Liver (tissue), 2 donors: Measurements from ENCODE around the gene TAF5L.

Experiments used
- GABPA ChIP-seq, 2 donors: IDR thresholded peaks in 1 of 2; conservative IDR thresholded peaks in 1 of 2; 2 replicates each; pipeline ENCODE4 v1.6.1; 2016; ENCODE audit warnings: antibody characterized with exemption in 2 of 2, mild to moderate bottlenecking in 1 of 2, moderate library complexity in 1 of 2
- YY1 ChIP-seq: IDR thresholded peaks from 2 replicates; pipeline ENCODE4 v1.6.1; 2016; ENCODE audit warnings: antibody characterized with exemption, mild to moderate bottlenecking
- donor health status: healthy.

DNA sequence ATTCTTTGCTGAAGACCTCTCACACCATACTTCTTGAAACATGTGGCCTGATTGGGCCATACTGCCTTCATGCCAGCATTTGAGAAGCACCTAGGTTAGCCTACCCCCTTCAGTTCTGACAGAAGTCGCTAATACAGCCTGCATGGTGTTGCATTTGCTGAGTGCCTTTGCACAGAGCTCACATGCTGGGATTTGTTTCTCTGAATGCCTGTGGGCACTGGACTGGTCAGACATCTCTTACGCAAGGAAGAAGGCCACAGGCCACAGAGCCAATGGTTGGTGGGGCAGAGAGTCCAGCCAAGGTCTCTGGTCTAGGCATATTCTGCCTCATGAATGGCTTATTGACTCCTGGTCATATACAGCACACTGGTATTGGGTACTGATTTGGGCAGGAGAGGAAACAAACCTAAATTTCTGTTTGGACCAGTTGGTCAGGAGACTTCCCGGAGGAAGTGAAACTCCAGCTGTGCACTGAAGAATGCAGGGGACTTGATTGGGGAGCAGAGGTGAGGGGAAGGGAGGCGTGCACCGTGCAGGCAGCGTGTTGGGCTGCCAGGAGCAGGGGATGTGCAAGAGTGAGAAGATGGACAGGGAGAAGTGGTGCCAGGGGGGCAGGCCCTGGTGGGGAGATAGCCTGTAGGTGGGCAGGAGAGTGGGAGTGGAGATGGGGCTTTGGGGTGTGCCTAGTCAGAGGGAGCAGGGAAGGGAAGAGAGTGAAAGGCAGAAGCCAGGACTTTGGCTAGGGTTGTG, 18.2 kb upstream of the TAF5L start:
- no peak for TF ChIP-seq YY1
- no peak for TF ChIP-seq GABPA (IDR thresholded peaks at IDR 0.05 in 1 of 2, conservative IDR thresholded peaks at IDR 0.05 in 1 of 2)
